DND-41 (cell line): ENCODE data around the gene SPAG5.

Experiments used
- ATAC-seq: fragments of 200-7000 bp; cut with Tn5 transposase; 3 replicates; pipeline ENCODE4 v1.9.1; 2021; ENCODE audit warnings: low read depth; ENCODE audit not compliant: insufficient read depth
- DNase-seq: peaks from one replicate; pipeline ENCODE4 v3.0.0-alpha.2; 2020
- H2AFZ ChIP-seq: 2 replicates; pipeline ENCODE4 v1.6.0; 2012; ENCODE audit warnings: low read depth, low read length
- H3K27ac ChIP-seq: 2 replicates; pipeline ENCODE4 v1.5.1; 2012; ENCODE audit warnings: low read length, inconsistent platforms
- H3K27me3 ChIP-seq: fragments of 200-600 bp; sonication (generic); 2 replicates; pipeline ENCODE4 v1.6.0; 2012; ENCODE audit warnings: low read length, mild to moderate bottlenecking, inconsistent platforms; ENCODE audit not compliant: insufficient read depth, poor library complexity
- H3K36me3 ChIP-seq: 2 replicates; pipeline ENCODE4 v1.5.1; 2012; ENCODE audit warnings: low read length, inconsistent platforms; ENCODE audit not compliant: insufficient read depth
- H3K4me1 ChIP-seq: 2 replicates; pipeline ENCODE4 v1.5.1; 2012; ENCODE audit warnings: mild to moderate bottlenecking, low read length; ENCODE audit not compliant: insufficient read depth
- H3K4me2 ChIP-seq: 2 replicates; pipeline ENCODE4 v1.6.0; 2012; ENCODE audit warnings: mild to moderate bottlenecking, moderate library complexity, low read length, inconsistent platforms; ENCODE audit not compliant: insufficient read depth
- H3K4me3 ChIP-seq, 2 experiments: fragments of 200-600 bp in 1 of 2; shearing (Covaris generic) in 1 of 2; 2 replicates each; pipeline ENCODE4 v1.5.1; 2012 to 2016; ENCODE audit warnings: inconsistent platforms in 2 of 2, low read length in 2 of 2, mild to moderate bottlenecking in 2 of 2, low read depth in 1 of 2, moderate library complexity in 1 of 2
- H3K79me2 ChIP-seq: 2 replicates; pipeline ENCODE4 v1.6.0; 2012; ENCODE audit warnings: low read length, inconsistent platforms; ENCODE audit not compliant: insufficient read depth
- H3K9ac ChIP-seq: 2 replicates; pipeline ENCODE4 v1.6.0; 2012; ENCODE audit warnings: low read depth, mild to moderate bottlenecking, inconsistent platforms, low read length, moderate library complexity
- H3K9me3 ChIP-seq: 2 replicates; pipeline ENCODE4 v1.5.1; 2012; ENCODE audit warnings: low read length, moderate library complexity, mild to moderate bottlenecking, inconsistent platforms; ENCODE audit not compliant: insufficient read depth, severe bottlenecking
- H4K20me1 ChIP-seq: 2 replicates; pipeline ENCODE4 v1.6.0; 2012; ENCODE audit warnings: low read length; ENCODE audit not compliant: insufficient read depth
- EZH2 ChIP-seq: IDR thresholded peaks from 3 replicates; pipeline ENCODE4 v1.6.1; 2012; ENCODE audit warnings: borderline replicate concordance, low read depth, mild to moderate bottlenecking, moderate library complexity, low read length, inconsistent platforms; ENCODE audit not compliant: severe bottlenecking
- TF ChIP-seq, protein P1 (sequence below): IDR thresholded peaks from 2 replicates; pipeline ENCODE4 v1.5.1; 2012; ENCODE audit warnings: borderline replicate concordance, low read length, moderate library complexity, mild to moderate bottlenecking; ENCODE audit not compliant: poor library complexity, severe bottlenecking; ENCODE audit errors: extremely low read depth

Gene SPAG5

DNA sequence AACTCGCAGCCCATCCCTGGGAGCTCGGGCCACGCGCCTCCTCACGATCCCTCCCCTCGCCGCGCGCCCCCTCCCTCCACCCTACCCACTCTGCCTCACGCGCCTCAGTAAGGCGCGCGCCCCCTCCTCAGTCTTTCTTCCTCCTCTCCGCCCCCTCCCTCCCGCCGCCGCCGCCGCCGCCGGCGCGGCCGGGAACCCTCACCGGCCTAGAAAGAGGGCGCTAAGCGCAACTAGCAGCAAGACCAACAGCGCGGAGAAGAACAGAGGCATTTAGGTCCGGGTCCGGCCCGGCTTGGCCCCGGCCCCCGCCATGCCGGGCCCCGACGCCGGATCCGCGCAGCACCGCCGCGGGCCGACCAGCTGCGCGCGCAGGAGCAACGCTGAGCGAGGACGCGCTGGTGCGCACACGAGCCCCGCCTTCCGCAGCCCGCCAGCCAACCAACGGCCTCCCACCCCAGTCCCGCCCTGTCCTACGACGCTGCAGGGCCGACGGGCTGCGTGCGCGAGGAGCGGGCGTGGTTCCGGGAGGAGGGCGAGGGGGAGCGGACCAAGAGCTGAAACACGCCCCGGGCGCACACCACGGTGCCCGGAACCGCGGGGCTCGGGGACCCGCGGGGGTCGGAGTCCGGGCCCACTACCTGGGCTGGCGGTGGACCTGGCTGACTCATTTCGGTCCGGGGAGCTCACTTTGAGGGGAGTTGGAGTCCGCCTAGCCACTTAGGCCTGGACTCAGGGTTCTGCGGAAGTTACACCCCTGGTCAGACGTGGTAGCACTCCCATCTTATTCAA is 46.2 kb upstream of the SPAG5 start, which contains the start of gene BLTP2:
Gene BLTP2 (minus strand): TSS at position 372 of the 789 bp plus-strand sequence. CDS start 102 bp downstream, at position 270.
- ATAC-seq, result peak; percentile 97
- no peaks in the 10 kb centered on the region for H3K9me3 ChIP-seq
- peak within 1 kb of the TSS; percentile 87 for H3K27ac ChIP-seq
- no peak for TF ChIP-seq EZH2
- TF ChIP-seq, protein P1, sequence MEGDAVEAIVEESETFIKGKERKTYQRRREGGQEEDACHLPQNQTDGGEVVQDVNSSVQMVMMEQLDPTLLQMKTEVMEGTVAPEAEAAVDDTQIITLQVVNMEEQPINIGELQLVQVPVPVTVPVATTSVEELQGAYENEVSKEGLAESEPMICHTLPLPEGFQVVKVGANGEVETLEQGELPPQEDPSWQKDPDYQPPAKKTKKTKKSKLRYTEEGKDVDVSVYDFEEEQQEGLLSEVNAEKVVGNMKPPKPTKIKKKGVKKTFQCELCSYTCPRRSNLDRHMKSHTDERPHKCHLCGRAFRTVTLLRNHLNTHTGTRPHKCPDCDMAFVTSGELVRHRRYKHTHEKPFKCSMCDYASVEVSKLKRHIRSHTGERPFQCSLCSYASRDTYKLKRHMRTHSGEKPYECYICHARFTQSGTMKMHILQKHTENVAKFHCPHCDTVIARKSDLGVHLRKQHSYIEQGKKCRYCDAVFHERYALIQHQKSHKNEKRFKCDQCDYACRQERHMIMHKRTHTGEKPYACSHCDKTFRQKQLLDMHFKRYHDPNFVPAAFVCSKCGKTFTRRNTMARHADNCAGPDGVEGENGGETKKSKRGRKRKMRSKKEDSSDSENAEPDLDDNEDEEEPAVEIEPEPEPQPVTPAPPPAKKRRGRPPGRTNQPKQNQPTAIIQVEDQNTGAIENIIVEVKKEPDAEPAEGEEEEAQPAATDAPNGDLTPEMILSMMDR, result no peak
- DNase-seq, result peak; percentile 97
- peaks cover 47% of the 10 kb centered on the region for H3K4me1 ChIP-seq
- H3K79me2 ChIP-seq, result peaks cover 48% of the 10 kb centered on the region
- H4K20me1 ChIP-seq, result peaks cover 21% of the 10 kb centered on the region; the same call in 1 of the 2 replicates
- H3K36me3 ChIP-seq, result peaks cover 42% of the 10 kb centered on the region
- H3K4me3 ChIP-seq, result peak within 1 kb of the TSS; percentile 60 to 86
- H3K9ac ChIP-seq, result peak within 1 kb of the TSS; percentile 77
- H2AFZ ChIP-seq, result peak within 1 kb of the TSS; percentile 83
- no peaks in the 10 kb centered on the region for H3K27me3 ChIP-seq
- peak within 1 kb of the TSS; percentile 78 for H3K4me2 ChIP-seq

DNA sequence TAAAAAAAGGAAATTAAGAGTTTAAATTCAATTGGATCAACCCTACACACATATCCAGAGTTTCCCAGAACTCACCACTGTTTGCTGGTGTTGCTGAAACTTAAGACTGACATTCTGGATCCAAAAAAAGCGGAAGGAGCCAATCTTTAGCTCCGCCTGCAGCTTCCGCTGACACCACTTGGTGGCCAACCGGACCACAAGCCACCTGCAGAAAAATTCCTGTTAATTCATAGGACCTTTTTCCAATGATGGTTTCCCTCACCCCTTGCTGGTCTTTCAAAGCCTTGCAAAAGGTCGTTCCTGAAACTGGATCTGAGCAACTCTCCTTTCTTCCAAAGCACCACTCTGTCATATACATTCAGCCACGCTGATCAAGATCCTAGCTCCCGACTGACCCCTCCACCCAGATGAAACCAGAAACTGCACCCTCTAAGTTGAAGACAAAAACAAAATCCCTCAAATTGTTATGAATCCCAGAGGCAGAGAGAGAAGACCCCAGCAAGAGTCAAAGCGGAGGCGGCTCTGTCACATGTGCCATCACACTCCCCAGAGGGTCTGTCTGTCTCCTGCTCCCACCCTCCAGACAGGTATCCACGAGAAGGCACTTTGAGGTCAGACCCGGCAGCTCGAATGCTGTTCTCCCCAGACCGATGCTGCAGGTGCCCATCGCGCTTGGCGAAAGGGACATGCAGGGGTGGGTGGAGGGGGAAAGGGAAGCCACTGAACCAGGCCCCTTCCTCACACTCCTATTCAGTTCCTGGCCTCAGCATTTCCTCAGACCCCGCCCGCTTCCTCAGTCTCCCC is 45.4 kb upstream of the SPAG5 start:
- peak overlapping the region; percentile 60 to 86 for H3K4me3 ChIP-seq
- H3K27ac ChIP-seq, result peak overlapping the region; percentile 70
- TF ChIP-seq, protein P1, result peak; percentile 29
- TF ChIP-seq EZH2, result no peak
- peak; percentile 4; the same call in 2 of the 3 replicates for ATAC-seq
- no peaks in the 10 kb centered on the region for H3K9me3 ChIP-seq
- H2AFZ ChIP-seq, result peak overlapping the region; percentile 79
- peaks cover 21% of the 10 kb centered on the region; the same call in 1 of the 2 replicates for H4K20me1 ChIP-seq
- H3K27me3 ChIP-seq, result no peaks in the 10 kb centered on the region
- H3K9ac ChIP-seq, result peak overlapping the region; percentile 77
- DNase-seq, result peak; percentile 50
- H3K4me1 ChIP-seq, result peaks cover 49% of the 10 kb centered on the region
- H3K79me2 ChIP-seq, result peaks cover 50% of the 10 kb centered on the region
- H3K4me2 ChIP-seq, result peak overlapping the region; percentile 78
- peaks cover 48% of the 10 kb centered on the region for H3K36me3 ChIP-seq

DNA sequence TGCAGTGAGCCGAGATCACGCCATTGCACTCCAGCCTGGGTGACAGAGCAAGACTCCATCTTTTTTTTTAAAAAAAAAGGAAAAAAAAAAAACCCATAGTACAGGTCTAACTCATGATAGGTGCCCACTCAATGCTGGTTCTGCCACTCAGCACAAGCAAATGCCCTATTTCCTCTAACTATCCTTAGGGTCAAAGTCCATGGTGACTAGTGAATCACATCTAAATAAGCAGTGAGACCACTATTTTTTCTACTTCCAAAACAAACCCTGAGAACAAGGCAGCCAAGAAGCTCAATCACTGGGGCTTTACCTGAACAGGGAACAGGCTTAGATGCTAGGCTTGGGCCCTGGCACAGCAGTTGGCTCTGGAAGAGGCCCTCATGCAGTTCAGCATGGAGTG is 42.8 kb upstream of the SPAG5 start:
- peaks cover 51% of the 10 kb centered on the region for H3K79me2 ChIP-seq
- H3K9ac ChIP-seq, result no peak overlapping the region
- no peak for ATAC-seq
- no peak overlapping the region for H2AFZ ChIP-seq
- no peaks in the 10 kb centered on the region for H3K27me3 ChIP-seq
- TF ChIP-seq, protein P1, result no peak
- H3K27ac ChIP-seq, result no peak overlapping the region
- no peak overlapping the region for H3K4me3 ChIP-seq
- DNase-seq, result no peak
- H3K36me3 ChIP-seq, result peaks cover 67% of the 10 kb centered on the region
- H3K4me2 ChIP-seq, result no peak overlapping the region
- H3K9me3 ChIP-seq, result no peaks in the 10 kb centered on the region
- H3K4me1 ChIP-seq, result peaks cover 39% of the 10 kb centered on the region
- peaks cover 32% of the 10 kb centered on the region for H4K20me1 ChIP-seq
